HG03442 (cell line): ENCODE results near the gene CLCNKB.
"Not testable (repeated sequence)": the region's sequence is repeated elsewhere in the genome, so short reads cannot be mapped to it uniquely, and the experiment has no call there.

Source experiments
- ATAC-seq: cut with Tn5 transposase; IDR thresholded peaks from one replicate; pipeline ENCODE4 v1.9.1; 2021; ENCODE audit warnings: mild to moderate bottlenecking, moderate library complexity; ENCODE audit not compliant: unreplicated experiment

Gene CLCNKB

DNA sequence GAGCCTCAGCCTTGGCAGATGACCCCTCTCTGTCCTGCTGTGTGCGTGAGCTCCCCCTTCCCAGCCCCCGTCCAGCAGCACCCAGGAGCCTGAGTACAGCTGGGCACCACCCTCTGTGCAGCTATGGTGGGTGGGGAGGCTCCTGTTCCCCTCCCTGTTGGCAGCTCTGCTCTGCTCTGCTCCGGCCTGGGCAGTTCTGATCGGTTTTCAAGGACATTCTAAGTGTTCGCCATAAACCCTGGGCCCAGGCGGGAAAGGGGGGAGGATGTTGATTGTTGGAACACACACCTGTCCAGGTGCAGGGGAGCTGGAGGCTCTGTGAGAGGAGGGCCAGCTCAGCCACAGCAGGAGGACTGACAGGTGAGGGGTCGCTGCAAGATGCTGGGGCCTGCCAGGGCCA, at the start of gene CLCNKB:
TSS of gene CLCNKB (plus strand) at position 262 of the 400 bp plus-strand sequence. CDS start 711 bp downstream, outside the sequence.
- ATAC-seq = no peak

DNA sequence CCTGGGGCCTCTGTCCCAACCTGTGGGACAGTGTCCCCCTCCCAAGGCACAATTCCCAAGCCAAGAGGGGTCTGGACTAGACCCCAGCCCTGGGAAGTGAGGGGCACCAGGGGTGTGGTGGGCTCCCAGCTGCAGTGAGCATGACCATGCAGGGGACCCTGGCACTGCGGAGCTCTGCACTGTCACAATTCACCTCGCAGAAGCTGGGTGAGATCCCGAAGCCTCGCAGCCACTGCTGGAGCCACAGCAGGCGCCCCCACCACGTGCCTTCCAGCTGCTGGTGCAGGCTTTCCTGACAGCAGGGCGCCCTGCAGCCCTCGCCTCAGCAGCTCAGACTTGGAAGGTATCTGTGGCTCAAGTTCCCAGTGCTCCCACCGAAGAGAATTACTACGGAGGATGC, 49.5 kb upstream of the CLCNKB start:
- no peak for ATAC-seq

DNA sequence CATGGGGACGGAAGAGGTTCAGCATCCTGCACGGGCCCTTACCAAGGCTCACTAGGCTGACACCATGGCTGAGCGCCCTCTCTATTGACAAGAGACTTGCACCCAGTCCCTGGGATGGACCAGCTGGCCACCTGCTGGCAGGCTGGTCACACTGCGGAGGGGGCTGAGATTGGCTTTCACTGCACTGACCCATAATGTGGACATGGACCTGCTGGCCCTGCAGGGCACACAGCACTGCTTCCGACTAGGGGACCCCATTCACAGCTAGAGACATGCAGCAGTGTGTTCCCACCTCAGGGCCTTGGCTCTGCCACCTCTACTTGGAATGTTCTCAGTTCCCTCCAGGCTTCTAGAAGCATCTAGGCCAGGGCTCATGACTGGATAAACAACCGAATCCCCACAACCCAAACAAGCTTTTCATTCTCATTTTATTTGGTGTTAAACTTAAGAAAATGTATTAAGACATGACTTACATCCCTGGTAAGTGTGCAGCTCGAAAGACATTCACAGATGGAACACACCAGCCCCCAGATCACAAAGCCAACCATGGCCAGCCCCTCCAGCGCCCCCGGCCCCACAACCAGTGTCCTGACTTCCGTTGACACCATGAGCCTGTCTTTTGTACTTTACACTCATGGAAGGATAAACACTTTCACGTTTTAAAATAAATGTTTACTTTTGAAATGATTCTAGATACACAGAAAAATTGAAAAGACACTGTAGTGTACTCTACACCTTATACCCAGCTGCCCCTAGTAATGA, 48.8 kb upstream of the CLCNKB start:
- ATAC-seq = no peak

DNA sequence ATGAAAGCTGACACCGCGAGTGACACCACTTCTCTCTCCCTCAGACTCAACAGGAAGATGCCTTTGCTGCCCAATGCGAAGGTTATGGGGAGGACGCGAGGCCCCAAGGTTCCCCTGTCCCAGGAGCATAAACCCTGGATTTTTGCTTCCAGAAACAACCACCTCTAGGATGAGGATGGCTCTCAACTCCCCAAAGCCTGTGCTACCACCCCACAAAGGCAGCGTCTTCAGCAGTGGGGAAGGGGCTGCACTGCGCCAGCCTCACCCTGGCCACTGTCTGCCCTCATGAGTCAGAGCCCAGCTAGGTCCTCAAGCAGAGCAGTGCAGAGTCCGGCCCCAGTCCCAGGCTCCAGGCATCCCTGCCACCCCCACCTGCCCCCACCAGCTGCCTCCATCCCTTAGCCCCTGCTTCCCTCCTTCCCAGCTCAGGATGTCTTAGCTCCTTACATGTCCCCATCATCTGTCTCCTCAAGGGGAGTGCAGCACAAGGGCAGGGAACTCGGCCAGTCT, 46.5 kb upstream of the CLCNKB start:
- no peak for ATAC-seq

DNA sequence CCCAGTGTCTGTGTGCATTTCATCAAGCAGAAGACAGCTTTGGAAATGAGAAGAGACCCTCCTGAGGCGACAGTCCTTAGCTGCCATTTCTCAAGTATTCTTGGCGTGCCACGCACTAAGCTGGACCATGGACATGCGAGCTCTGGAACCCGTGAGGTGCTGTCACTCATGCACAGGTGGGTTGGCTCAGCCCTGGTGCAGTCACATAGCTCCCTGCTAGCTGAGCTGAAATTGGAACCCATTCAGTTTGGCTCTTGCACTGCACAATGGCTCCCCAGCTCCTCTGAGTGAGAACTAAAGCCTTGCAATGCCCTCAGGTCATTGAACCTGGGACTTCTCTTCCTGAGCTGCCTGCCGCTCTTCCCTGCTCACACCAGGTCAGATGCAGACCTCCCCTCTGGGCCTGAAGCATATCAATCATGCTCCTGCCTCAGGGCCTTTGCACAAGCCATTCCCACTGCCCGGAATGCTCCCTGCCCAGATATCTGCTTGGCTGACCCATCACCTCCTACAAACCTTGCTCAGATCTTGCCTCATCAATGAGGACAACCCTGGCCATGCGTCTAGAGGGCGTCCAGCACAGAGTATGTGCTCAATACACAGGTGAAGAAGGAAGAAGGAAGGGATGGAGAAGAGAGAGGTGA, 45.8 kb upstream of the CLCNKB start:
- ATAC-seq = no peak

DNA sequence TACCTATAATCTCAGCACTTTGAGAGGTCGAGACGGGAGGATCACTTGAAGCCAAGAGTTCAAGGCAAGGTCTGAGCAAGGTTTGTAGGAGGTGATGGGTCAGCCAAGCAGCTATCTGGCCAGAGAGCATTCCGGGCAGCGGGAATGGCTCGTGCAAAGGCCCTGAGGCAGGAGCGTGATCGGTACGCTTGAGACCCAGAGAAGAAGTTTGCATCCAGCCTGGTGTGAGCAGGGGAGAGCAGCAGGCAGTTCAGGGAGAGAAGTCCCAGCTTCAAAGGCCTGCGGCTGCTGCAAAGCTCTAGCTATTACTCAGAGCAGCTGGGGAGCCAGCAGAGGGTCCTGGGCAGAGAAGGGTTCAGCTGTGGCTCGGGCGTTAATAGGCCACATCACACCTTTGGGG, 44.7 kb upstream of the CLCNKB start:
- ATAC-seq = no peak

DNA sequence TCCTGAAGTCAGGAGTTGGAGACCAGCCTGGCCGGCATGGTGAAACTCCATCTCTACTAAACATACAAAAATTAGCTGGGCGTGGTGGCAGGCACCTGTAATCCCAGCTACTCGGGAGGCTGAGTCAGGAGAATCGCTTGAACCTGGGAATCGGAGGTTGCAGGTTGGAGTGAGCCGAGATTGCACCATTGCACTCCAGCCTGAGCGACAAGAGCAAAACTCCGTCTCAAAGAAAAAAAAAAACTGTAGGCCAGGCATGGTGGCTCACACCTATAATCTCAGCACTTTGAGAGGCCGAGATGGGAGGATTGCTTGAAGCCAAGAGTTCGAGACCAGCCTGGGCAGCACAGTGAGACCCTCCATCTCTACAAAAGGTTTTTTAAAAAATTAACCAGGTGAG, 42.3 kb upstream of the CLCNKB start:
- ATAC-seq = not testable (repeated sequence)

DNA sequence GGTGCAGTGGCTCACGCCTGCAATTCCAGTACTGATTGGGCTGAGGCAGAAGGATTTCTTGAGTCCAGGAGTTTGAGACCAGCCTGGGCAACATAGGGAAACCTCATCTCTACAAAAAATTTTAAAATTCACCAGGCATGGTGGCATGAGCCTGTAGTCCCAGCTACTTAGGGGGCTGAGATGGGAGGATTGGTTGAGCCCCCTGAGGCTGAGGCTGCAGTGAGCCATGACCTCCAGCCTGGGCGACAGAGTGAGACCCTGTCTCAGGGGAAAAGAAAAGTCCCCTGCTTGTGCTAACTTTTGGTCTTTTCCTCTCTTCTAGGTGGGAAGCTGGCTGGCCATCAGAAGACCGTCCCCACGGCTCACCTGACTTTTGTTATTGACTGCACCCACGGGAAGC, 38.0 kb upstream of the CLCNKB start:
- ATAC-seq = no peak

DNA sequence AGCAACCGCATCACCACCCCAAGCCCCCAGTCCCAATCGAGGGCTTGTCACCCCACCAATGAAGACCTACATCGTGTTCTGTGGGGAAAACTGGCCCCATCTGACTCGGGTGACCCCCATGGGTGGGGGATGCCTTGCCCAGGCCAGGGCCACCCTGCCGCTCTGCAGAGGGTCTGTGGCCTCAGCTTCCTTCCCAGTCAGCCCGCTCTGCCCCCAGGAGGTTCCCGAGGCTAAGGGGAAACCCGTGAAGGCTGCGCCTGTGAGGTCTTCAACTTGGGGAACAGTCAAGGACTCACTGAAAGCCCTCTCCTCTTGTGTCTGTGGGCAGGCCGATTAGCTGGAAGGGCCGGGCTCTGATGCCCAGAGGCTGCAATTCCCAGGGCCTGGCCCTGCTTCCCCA, 37.6 kb upstream of the CLCNKB start:
- ATAC-seq = no peak

DNA sequence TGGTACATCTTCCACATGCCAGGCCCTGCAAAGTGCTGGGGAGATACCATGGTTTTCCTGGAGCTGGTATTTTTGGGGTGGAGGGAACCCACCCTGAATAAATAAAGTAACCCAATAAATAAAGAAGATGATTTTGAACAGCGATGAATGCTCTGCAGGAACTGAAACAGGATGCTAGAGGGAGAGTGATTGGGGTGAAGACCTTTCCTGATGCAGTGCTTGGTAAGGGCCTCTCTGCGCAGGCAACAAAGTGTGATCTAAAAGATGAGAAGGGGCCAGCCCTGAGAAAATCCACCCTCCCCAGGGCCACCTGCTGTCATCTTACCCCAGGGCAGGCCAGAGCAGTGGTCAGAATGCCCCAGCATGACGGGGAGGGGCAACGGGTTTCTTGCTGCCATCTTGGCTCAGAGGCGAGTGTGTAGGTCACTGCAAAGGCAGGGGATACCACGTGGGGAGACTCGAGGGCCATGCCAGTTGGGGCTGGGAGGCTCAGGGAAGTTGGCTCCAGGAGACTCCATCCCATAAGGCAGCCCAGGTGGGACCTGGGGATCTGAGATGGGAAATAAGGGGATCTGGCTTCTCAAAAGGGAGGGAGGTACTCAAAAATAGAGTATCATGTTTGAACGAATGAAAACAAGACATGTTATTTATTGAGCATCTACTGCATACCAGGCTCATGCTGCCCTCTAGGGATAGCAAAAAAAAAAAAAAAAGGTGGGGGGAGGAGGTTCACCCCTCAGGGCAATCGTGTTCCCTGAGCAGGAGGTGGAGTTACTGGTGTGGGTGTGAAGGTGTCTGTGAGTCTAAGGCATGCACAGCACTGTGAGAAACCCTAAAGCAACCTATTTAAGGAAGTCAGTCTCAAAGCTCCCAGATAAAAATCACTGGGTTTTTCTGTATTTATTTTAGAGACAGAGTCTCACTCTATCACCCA, 36.8 kb upstream of the CLCNKB start:
- ATAC-seq = no peak

DNA sequence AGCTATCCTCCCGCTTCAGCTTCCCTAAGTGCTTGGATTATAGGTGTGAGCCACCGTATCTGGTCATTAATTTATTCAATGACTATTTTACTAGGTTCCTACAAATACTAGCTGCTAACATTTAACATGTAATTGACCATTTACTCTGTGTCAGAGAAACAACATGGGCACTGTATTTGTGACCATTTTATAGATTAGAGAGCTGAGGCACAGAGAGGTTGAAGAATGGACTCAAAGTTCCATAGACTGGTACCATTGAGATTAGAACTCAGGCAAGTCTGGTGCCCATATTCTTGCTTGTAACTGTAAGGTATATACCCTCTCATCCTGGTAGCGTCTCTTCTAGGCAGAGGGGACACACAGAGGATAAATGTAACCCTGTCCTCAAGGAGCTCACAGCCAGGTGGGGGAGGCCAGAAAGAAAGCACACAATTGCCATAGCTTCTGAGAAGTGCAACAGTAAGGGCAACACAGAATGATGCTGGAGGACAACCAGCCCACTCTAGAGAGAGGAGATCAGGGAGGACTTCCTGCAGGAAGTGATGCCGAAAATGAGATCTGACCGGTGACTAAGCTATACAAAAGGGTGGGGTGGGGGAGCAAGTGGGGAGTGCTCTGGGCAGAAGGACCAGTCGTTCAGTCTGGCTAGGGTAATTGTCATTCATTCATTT, 35.8 kb upstream of the CLCNKB start:
- no peak for ATAC-seq

DNA sequence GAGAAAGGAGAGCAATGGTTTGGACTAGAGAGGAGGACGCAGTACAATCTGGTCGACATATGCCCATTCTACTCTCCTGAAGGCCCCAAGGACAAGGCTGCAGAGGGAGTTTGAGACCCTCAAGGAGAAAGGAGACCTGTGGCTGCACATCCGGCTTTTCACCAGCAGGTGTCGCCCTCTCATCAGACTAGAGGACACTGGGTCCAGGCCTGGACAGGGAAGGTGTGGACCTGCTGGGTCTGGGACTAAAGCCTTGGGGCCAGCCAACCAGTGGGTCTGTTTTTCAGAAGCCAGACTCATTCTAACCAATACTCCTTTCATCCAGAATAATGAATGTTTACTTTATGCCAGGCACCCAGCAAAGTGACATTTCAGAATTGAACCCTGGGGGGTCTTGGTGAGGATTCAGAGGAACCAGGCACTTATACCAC, 34.5 kb upstream of the CLCNKB start:
- no peak for ATAC-seq

DNA sequence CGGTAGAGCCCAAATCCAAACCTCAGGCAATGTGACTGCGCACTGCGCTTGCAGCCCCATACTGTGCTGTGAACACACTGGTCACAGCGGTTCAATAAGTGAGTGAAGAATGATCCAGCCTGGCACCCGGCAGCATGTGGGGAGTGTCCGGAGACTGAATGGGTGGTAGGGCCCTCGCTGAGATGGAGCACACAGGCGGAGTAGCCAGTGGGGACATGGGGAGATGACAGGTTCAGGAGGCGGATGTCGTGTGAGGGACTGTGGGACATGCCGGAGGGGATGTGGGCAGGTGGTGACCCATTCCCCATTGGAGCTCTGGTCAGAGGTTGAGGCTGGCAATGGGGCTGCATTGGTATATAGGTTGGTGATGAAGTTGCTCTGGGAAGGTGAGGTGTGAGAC, 33.9 kb upstream of the CLCNKB start:
- no peak for ATAC-seq

DNA sequence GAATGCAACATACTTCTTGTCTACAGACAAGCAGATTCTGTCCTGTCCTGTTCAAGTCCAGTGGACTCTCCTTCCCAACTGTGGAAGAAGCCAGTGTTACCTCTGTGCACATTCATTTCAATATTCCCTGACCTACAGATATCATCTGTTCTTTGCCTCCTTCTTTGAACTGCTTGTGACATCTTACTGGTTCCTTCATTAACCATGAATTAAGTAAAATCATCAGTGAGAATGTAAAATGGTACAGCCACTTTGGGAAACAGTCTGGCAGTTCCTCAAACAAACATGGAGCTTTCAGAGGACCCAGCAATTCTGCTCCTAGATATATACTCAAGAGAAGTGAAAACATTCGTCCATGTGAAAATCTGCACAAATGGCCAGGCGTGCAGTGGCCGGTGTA, 32.7 kb upstream of the CLCNKB start:
- no peak for ATAC-seq

DNA sequence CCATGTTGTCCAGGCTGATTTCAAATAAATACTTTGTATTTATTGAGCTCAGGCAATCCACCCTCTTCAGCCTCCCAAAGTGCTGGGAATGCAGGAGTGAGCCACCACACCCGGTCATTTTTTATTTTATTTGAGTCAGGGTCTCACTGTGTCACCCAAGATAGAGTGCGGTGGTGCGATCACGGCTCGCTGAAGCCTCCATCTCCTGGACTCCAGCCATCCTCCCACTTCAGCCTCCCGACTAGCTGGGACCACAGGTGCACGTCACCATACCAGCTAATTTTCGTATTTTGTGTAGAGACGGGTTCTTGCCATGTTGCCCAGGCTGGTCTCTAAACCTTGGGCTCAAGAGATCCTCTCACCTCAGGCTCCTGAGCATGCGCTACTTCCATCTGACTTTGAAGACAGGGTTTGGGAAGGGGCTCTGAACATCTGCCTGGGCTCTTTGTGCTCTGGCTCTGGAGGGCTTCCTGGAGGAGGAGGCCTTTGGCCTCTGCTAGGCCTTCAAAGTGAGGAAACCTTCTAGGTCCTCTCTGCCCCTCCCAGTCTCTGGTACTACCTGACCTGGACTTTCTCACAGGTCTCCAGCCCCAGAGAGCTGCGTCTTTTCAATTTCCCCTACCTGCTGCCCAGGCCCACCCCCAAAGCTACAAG, 31.5 kb upstream of the CLCNKB start:
- ATAC-seq = no peak

DNA sequence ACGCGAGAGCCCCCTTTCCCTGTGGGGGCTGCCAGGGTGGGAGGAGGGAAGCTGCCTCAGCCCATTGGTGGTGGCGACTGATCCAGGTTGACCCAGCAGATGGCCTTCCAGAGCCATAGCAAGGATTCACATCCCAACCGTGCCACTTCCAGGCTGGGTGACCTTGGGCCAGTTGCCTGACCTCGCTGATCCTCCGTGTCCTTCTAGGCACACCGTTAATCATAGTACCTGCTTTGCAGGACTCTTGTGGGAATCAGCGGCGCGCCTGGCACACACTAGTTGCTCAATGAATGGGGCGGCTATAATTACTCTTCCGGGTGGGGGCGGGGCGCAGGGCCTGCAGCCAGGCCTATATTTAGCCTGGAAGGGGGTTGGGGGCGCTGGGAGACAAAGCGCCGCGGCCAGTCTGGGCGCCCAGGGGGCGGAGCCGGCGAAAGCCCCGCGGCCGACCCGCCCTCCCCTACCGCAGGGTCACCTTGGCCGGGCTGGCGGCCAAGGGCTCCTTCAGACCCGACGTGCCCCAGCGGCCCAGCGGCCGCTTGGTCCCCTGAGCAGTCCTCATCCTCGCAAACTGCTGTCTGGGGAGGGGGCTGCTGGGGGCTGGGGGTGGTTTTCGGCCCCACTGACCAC, 30.9 kb upstream of the CLCNKB start:
- ATAC-seq = no peak

DNA sequence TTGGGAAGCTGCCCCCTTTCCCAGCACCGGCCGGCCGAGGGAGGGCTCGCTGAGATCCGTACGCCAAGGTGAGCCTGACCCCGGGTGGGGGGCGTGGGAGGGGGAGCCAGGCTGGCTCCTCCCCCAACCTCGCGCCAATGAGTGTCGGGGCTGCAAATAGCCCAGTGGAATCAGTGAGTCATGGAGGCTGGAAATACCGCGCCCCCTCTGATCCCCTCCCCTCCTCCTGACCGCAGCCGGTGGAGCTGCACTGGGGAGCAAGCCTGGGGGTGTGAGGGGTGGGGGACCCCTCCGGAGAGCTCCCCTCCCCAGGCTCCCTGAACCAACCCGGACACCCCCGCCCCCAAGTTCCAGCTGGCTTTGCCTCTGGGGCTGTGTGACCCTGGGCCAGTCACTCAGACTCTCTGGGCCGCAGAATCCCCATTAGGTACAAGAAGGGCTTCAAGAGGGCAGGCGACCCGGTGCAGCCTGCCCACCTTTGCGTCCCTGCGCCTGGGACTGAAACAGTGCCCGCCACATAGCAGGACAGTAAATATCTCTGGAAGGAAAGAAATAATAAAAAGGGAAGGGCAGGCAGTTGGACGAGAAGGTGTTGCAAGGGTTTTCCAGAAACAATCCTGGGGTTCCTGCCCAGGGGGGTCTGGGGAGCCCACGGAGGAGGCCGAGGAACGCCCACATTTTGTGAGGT, 30.2 kb upstream of the CLCNKB start:
- no peak for ATAC-seq

DNA sequence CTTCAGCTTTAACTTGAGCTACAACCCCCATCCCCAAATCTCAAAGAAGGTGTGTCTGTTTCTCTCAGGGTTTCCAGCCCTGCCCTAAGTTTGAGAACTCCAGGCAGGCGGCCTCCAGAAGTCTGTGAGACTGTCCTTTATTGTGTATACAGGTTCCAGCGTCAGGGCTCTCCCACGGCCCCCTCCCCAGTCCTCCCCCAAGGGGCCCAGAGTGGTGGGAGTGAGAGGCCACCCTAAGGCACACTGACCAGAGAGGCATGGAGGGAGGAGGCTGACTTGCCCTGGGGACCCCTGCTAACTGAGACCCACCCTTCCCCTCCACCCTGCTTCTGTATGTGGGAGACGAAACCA, 29.7 kb upstream of the CLCNKB start:
- no peak for ATAC-seq
